PFSK-1 (cell line): Measurements from ENCODE around the gene CHST3.

Experiments used
- FOXP2 ChIP-seq: optimal IDR thresholded peaks from 2 replicates; pipeline ENCODE3; 2011; ENCODE audit warnings: borderline replicate concordance, control low read depth, inconsistent platforms; ENCODE audit not compliant: insufficient read depth; ENCODE audit errors: extremely low read length, extremely low read depth
- POLR2AphosphoS5 ChIP-seq: IDR thresholded peaks from 2 replicates; pipeline ENCODE4 v1.6.1; 2012; ENCODE audit warnings: low read depth, mild to moderate bottlenecking, control low read depth, low read length, moderate library complexity
- SIN3A ChIP-seq: IDR thresholded peaks from 2 replicates; pipeline ENCODE4 v1.6.1; 2012; ENCODE audit warnings: mild to moderate bottlenecking, low read length, moderate library complexity, borderline replicate concordance; ENCODE audit not compliant: insufficient read depth
- TAF1 ChIP-seq: IDR thresholded peaks from 2 replicates; pipeline ENCODE4 v1.6.1; 2012; ENCODE audit warnings: low read length, control low read depth, borderline replicate concordance; ENCODE audit not compliant: insufficient read depth
- TF ChIP-seq, protein P1 (sequence below), 2 experiments: IDR thresholded peaks; 2 replicates each; pipeline versions ENCODE4 v1.6.1 to v1.8.0; 2011 to 2012; ENCODE audit warnings: low read depth in 2 of 2, low read length in 2 of 2, control low read depth in 1 of 2, inconsistent platforms in 1 of 2, mild to moderate bottlenecking in 1 of 2, moderate library complexity in 1 of 2; ENCODE audit not compliant: insufficient read depth in 1 of 2

CHST3 gene

DNA sequence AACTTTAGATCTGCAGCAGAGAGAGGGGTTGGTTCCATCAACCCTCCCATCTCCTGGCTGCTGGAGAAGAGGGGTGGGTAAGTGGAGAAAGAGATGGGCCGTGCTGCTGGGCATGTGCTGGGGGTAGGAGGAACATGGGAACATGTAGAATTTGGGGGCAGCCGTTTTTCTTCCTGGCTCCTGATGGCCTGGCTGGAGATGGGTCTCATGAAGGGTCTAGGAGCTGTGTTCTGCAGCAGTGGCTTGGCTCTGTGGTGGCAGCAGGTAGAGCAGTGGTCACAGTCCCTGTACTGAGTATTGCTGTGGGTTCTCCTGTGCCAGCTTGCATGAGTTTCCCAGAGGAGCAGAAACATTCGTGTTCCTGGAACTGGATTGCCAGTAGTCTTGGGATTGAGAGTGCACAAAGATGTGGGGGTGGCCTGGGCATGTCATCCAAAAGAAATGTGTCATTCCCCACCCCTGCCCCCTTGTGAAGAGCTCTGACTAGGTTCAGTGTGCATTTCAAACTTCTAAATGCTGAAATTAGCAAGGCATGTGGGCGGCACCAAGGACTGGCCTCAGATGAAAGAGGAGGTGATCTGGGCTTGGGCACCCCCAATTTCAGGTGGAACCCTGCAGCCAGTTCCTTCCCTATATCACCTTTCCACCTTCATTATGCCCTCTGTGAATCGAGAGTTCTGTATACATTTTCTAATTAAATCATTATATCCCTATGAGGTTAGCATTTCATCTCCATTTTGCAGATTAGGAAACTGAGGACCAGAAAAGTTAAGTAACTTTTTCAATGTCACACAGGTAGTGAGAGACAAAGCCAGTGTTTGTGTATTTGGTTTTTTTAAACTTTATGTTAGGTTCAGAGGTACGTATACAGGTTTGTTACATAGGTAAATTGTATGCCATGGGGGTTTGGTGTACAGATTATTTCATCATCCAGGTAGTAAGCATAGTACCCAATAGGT, 2.1 kb downstream of the CHST3 start:
- no peak for TF ChIP-seq TAF1
- no peak for TF ChIP-seq POLR2AphosphoS5
- no peak for TF ChIP-seq SIN3A
- TF ChIP-seq, protein P1, sequence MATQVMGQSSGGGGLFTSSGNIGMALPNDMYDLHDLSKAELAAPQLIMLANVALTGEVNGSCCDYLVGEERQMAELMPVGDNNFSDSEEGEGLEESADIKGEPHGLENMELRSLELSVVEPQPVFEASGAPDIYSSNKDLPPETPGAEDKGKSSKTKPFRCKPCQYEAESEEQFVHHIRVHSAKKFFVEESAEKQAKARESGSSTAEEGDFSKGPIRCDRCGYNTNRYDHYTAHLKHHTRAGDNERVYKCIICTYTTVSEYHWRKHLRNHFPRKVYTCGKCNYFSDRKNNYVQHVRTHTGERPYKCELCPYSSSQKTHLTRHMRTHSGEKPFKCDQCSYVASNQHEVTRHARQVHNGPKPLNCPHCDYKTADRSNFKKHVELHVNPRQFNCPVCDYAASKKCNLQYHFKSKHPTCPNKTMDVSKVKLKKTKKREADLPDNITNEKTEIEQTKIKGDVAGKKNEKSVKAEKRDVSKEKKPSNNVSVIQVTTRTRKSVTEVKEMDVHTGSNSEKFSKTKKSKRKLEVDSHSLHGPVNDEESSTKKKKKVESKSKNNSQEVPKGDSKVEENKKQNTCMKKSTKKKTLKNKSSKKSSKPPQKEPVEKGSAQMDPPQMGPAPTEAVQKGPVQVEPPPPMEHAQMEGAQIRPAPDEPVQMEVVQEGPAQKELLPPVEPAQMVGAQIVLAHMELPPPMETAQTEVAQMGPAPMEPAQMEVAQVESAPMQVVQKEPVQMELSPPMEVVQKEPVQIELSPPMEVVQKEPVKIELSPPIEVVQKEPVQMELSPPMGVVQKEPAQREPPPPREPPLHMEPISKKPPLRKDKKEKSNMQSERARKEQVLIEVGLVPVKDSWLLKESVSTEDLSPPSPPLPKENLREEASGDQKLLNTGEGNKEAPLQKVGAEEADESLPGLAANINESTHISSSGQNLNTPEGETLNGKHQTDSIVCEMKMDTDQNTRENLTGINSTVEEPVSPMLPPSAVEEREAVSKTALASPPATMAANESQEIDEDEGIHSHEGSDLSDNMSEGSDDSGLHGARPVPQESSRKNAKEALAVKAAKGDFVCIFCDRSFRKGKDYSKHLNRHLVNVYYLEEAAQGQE (IDR thresholded peaks at IDR 0.05; ENCODE audit: insufficient read depth in 1 of 2, low read depth in 2 of 2, low read length in 2 of 2): no peak
- TF ChIP-seq FOXP2: no peak

DNA sequence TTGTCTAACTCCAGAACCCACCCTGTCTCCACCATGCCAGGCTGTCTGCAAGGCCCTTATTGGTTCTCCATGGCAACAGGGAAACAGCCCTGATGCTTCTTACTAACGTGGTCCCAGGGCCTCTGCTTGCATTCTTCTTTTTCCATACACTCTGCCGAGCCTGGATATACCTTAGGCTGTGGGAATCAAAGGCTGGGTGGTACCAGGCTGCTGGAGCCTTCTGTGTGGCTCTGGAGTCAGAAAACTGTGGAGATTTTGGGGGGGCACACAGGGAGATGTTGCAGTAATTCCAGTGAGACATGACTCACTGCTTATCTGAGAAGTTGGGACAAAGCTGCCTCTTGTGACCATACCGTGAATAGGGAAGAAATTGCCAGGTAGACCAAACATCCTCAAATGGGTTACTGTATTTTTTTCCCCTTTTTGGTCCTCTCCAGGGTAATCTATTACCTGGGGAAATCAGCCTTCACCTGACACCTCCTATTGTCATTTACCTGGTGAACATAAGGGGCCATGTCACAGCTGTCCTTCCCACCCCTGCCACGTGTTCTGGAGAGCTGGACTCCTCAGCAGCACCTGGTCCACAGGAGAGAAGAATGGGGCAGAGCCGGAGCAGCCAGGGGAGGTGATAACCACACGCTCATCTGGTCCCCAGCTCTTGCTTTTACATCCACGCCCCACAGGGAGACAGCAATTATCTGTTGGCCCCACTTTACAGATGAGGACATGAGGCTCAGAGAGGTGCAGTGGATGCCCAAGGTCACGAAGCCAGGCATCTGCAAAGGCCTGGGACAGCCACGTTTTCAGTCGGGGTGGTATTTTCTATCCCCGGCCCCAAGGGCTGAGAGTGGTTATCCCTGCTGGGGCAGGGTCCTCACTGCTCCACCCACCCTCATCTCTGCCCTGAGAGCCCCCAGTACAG, 4.6 kb downstream of the CHST3 start:
- no peak for TF ChIP-seq POLR2AphosphoS5

DNA sequence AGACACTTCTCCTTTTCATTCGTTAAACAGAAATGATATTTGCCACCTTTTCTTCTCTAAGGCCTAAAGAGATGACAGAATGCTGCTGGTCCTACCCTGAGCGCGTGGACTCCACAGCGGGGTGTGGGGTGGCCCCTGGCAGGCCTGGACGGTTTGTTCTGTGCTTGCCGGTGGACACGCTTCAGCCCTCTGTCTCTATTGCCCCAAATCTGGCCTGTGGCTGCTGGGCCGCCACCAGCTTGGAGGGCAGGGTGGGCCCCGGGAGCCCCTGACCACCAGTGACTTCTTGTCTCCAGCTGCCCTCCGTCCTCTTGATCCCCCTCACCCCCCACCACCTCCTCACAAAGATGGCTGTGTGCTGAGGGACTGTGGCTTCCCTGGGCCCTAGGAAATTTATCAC, 5.7 kb downstream of the CHST3 start:
- no peak for TF ChIP-seq POLR2AphosphoS5
- TF ChIP-seq SIN3A: no peak
- TF ChIP-seq, protein P1 (IDR thresholded peaks at IDR 0.05; ENCODE audit: insufficient read depth in 1 of 2, low read depth in 2 of 2, low read length in 2 of 2): no peak
- TF ChIP-seq TAF1: no peak
- no peak for TF ChIP-seq FOXP2

DNA sequence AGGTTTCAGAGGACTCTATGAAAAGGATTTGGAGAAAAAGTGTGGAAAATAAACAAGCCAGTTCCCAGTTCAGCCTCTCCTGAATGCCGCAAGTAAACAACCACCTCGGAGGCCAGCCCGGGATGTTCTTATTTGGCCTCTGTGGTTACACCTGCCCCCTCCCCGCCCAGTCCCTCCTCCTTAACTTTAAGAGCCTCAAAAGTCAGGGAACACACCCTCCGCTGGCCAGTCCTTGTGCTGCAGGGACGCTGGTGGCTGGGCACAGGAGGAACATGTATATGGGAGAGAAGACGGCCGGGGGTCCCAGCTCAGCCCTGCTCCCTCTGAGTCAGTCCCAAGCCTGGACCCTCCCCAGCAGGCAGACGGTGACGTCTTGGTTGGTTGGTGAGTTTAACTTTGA, 6.1 kb downstream of the CHST3 start:
- TF ChIP-seq SIN3A: no peak
- no peak for TF ChIP-seq POLR2AphosphoS5

DNA sequence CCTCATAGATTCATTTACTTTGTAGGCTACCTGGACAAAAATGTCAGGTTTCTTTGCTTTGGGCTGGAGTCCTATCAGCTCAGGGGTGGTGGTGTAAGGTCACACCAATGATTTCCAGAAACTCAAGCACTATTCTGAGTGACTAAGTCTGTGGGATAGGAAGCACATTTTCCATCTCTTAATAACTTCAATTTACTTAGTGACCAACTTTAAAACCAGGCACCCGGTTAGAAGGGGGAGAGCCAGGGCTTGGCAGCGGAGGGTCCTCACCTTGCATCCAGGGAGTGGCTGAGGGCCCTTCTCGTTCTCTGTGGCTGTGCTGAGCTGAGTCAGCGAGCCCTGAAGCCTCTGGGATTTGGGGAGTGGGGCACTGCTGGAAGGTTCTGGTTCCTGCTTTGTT, 6.7 kb downstream of the CHST3 start:
- no peak for TF ChIP-seq FOXP2
- TF ChIP-seq TAF1: no peak
- TF ChIP-seq POLR2AphosphoS5: no peak
- TF ChIP-seq SIN3A: no peak
- TF ChIP-seq, protein P1 (IDR thresholded peaks at IDR 0.05; ENCODE audit: insufficient read depth in 1 of 2, low read depth in 2 of 2, low read length in 2 of 2): no peak

DNA sequence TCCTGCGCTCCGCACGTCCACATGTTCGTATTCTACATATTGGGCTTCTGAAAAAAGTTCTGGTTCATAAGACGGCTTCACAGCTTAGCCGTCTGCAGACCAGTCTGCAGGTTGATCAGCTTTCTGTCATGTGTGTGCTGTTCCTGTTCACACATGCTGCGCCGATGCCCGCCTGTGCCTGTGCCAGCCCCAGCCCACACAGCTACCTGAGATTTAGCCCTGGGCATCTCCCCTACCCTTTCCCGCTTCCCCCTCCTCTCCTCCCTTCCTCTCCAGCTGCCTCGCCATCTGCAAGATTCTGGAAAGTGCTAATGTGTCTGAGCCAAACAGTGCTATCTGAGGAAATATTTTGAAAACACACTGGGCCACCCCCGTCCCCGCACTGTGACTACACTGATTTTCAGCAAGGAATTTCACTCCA, 7.1 kb downstream of the CHST3 start:
- no peak for TF ChIP-seq SIN3A
- no peak for TF ChIP-seq FOXP2
- TF ChIP-seq, protein P1 (IDR thresholded peaks at IDR 0.05; ENCODE audit: insufficient read depth in 1 of 2, low read depth in 2 of 2, low read length in 2 of 2): no peak
- no peak for TF ChIP-seq TAF1
